HG03108 (cell line): Measurements from ENCODE around the gene GRM1.
"Not testable (repeated sequence)": the region's sequence is repeated elsewhere in the genome, so short reads cannot be mapped to it uniquely, and the experiment has no call there.

Experiments used
- ATAC-seq: cut with Tn5 transposase; IDR thresholded peaks from one replicate; pipeline ENCODE4 v1.9.1; 2021; ENCODE audit warnings: moderate library complexity; ENCODE audit not compliant: unreplicated experiment

GRM1 gene

GRCh38 chr6:146267946-146268345 lies 239.1 kb downstream of the GRM1 start:
- no peak for ATAC-seq

GRCh38 chr6:146269482-146269881 lies 240.6 kb downstream of the GRM1 start:
- no peak for ATAC-seq

GRCh38 chr6:146271163-146271562 lies 242.3 kb downstream of the GRM1 start:
- not testable (repeated sequence) for ATAC-seq

GRCh38 chr6:146273490-146273889 lies 244.6 kb downstream of the GRM1 start:
- no peak for ATAC-seq

- no peak for ATAC-seq
These were observed 248.3 kb downstream of the GRM1 start for GRCh38 chr6:146277142-146277541.

GRCh38 chr6:146281651-146282362 lies 252.9 kb downstream of the GRM1 start:
- ATAC-seq, result no peak

- ATAC-seq, result no peak
These were observed 254.0 kb downstream of the GRM1 start for GRCh38 chr6:146282837-146283236.

GRCh38 chr6:146284311-146284710 lies 255.4 kb downstream of the GRM1 start:
- no peak for ATAC-seq

- ATAC-seq, result no peak
These were observed 258.1 kb downstream of the GRM1 start for GRCh38 chr6:146286961-146287360.

GRCh38 chr6:146287691-146288369 lies 259.0 kb downstream of the GRM1 start:
- no peak for ATAC-seq

GRCh38 chr6:146289816-146290588 lies 261.1 kb downstream of the GRM1 start:
- ATAC-seq, result no peak

GRCh38 chr6:146290589-146290901 lies 261.7 kb downstream of the GRM1 start:
- no peak for ATAC-seq

- ATAC-seq, result no peak
These were observed 263.6 kb downstream of the GRM1 start for GRCh38 chr6:146292506-146292905.

- ATAC-seq, result no peak
These were observed 266.8 kb downstream of the GRM1 start for GRCh38 chr6:146295695-146296094.

GRCh38 chr6:146297815-146298214 lies 269.0 kb downstream of the GRM1 start:
- no peak for ATAC-seq

GRCh38 chr6:146300521-146300920 lies 271.7 kb downstream of the GRM1 start:
- no peak for ATAC-seq

- ATAC-seq, result no peak
These were observed 272.9 kb downstream of the GRM1 start for GRCh38 chr6:146301764-146302163.

GRCh38 chr6:146302994-146303393 lies 274.1 kb downstream of the GRM1 start:
- no peak for ATAC-seq

- no peak for ATAC-seq
These were observed 275.3 kb downstream of the GRM1 start for GRCh38 chr6:146304181-146304580.

- ATAC-seq, result no peak
These were observed 276.2 kb downstream of the GRM1 start for GRCh38 chr6:146305092-146305491.

GRCh38 chr6:146305951-146306350 lies 277.1 kb downstream of the GRM1 start:
- ATAC-seq, result no peak

- ATAC-seq, result no peak
These were observed 281.8 kb downstream of the GRM1 start for GRCh38 chr6:146310628-146311027.
